Germinal center (tissue), 1 donor: ENCODE results near the gene ECD.

ENCODE experiments used
- DNase-seq: peaks from one replicate; pipeline ENCODE4 v3.0.0; 2012; ENCODE audit warnings: mixed read lengths, low spot score

Gene ECD

DNA sequence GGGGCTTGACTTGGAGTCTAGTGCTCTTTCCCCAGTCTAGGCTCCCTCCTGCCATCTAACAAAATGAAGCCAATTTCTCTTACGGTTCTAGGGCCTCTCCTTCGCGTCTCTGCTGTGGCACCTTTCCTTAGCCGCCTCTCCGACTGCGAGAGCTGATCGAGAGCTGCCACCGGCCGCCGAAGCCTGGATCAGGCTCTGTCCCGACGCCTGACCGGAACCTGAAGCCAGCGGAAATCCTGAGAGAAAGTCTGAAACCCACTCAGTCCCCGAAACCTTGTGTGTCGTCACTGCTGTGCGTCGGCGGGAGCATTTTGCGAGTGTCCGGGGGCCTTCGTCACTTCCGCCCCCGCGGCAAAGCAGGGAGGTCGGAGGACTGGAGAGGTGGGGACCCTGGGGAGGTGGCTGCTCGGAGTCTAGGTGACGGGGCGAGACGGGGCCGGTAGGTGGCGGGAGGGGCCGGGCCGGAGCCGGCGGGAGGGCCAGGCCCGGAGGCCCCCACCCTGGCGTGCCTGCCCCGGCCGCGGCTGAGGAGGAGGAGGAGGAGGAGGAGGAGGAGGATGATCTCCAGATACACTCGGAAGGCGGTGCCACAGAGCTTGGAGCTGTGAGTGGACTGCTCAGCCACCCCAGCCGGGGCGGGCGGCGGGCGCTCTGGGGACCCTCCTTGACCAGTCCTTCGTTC is at the start of gene ECD, which contains the start of gene FAM149B1:
Gene ECD, minus strand, starts transcription at position 226 of the 682 bp plus-strand sequence. CDS start 4,071 bp downstream, outside the sequence.
Gene FAM149B1, plus strand, starts transcription at position 337 of the 682 bp plus-strand sequence. Its CDS starts 221 bp downstream, at position 558.
- peak; percentile 91 for DNase-seq

DNA sequence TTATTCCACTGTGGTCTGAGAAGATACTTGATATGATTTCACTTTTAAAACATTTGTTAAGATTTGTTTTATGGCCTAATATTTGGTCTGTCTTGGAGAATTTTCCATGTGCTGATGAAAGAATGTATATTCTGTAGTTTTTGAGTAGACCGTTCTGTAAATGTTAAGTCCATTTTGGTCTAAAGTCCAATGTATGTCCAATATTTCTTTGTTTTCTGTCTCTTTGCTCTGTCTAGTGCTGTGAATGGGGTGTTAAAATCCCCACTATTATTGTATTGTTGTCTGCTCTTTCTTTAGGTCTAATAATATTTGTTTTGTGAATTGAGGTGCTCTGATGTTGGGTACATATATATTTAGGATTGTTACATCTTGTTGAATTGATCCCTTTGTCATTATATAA is 47.9 kb upstream of the ECD start:
- DNase-seq: no peak

DNA sequence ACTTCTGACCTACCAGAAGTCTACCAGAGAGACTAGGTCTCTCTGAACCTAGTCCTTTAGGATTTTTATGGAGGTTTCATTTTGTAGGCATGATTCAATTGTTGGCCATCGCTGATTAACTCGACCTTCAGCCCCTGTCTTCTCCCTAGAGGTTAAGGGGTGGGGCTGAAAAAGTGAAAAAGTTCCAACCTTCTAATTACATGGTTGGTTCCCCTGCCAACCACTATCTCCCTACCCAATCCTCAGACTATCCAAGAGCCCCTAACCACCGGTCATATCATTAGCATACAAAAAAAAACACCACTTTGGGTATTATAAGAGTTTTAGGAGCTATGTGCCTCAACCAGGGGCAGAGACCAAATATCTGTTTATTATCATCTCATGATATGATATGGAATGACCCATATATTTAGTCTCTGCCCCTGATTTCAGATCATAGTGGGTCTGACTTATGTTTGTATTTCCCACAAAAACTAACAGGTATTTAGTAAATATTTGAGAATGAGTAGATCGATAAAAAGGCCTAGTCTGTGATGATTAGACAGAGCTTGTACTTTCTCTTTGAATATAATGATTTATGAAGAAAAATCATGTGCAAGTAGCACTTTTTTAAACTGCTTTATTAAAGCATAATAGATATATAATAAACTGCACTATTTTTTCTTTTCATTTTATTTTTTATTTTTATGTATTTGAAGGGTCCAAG is 43.5 kb upstream of the ECD start:
- DNase-seq: no peak

DNA sequence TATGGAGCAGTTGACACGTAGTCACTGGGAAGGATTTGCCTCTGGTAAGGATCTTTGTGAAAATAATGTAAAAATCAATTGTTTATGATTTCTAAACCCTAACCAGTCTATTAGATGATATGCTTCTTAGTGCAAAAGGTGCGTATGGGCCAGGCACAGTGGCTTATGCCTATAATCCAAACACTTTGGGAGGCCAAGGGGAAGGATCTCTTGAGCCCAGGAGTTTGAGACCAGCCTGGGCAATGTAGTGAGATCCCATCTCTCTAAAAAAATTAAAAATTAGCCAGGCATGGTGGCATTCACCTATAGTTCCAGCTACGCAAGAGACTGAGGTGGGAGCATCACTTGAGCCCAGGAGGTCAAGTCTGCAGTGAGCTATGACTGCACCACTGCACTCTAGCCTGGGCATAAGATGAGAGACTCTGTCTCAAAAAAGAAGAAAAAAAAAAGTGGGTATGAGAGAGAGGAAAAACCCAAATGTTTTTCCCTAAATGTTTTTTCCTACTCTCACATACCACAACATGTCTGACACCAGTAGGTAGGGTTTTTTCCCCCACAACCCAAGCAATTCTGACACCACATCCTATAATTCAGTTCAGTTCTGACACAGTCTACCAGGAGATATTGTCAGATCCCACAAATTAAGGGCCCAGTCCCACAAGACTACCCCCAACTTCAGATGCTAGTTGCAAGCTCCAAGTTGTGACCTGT is 42.7 kb upstream of the ECD start:
- DNase-seq: no peak

DNA sequence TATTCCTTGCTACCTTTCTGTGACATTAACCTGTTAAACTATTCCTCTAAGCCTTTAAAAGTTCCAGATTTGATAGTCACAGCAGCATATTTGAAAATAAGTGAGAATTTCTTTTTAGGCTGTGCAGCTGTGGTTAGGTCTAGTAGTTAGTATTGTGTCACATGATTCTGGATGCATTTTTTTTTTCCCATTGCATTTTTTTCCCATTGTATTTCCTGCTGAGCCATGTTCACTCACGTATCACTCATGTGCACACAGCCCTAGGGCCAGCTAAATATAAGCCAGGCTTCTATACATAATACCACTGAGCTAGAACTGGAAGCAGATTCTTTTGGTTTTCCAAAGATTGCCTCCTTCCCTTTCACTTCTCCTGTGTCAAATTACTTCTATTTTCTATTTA is 41.9 kb upstream of the ECD start:
- DNase-seq: no peak

DNA sequence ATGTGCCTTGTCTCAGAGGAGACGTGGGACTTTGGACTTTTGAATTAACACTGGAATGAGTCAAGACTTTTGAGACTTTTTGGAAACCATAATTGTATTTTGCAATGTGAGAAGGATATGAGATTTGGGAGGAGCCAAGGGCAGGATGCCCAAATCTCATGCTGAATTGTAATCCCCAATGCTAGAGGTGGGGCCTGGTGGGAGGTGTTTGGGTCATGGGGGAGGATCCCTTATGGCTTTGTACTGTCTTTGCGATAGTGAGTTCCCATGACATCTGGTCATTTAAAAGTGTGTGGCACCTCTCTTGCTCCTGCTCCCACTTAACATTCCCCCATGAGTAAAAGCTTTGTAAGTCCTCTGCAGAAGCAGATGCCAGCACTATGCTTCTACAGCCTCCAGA is 40.1 kb upstream of the ECD start:
- DNase-seq: no peak

DNA sequence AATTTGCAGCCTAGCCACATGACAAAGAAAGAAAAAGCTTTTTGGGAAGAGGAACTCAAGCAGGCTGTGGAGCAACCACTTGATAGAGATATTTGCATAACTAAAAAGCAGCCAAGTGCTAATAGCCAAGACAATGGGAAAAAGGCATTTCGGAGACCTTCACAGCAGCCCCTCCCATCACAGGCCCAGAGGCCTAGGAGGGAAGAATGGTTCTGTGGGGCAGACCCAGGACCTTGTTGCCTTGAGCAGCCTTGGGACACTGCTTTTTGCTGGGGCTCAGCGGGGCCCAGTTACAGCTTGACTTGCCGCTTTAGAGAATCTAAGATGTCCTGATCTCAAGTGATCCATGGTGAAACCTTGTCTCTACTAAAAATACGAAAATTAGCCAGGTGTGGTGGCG is 38.6 kb upstream of the ECD start:
- DNase-seq: no peak

DNA sequence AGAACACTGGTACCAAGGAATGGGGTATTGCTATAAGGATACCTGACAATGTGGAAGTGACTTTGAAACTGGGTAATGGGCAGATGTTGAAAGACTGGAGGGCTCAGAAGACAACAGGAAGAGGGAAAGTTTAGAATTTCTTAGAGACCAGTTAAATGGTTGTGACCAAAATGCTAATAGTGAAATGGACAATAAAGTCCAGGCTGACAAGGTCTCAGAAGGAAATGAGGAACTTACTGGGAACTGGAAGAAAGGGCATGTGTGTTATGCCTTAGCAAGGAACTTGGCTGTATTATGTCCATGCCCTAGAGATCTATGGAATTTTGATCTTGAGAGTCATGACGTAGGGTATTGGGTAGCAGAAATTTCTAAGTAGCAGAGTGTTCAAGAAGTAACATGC is 38.1 kb upstream of the ECD start:
- no peak for DNase-seq

DNA sequence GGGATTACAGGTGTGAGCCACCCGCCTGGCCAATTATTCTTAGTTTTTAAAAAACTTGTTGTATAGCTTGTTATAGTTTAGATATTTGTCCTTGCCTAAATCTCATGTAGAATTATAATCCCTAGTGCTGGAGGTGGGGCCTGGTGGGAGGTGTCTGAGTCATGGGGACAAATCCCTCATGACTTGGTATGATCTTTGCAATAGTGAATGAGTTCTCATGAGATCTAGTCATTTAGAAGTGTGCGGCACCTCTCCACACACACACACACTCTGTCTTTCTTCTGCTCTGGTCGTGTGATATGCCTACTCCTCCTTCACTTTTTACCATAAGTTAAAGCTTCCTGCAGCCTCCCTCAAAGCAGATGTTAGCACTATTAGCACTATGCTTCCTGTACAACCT is 37.3 kb upstream of the ECD start:
- DNase-seq: no peak

DNA sequence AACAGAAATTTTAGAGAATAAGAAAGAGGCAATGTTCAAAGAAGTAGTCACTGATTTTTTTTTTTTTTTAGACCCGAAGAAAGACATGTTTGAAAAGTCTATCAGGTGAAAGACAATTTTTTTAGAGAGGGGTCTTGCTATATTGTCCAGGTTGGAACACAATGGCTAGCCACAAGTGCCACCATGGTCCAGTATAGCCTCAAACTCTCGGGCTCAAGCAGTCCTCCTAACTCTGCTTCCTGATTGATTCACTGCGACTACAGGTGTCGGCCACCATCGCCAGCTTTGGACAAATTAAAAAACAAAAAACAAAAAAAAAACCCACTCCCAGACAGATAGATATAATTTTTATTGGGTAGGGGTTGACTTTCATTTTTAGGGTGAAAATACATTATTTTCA is 22.4 kb upstream of the ECD start:
- no peak for DNase-seq

DNA sequence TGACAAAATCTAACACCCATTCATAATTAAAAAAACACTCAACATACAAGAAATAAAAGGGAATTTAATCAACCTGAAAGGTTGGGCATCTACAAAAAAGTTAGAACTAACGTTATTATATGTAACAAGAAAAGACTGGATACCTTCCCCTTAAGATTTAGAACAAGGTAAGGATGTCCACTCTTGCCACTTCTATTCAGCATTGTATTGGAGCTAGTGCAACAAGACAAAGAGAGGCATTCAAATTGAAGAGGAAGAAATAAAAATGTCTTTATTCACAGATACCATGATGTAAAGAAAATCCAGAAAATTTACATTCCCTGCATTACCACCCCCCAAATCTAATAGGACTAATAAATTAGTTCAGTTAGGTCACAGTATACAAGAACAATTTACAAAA is 18.5 kb upstream of the ECD start:
- DNase-seq: no peak

DNA sequence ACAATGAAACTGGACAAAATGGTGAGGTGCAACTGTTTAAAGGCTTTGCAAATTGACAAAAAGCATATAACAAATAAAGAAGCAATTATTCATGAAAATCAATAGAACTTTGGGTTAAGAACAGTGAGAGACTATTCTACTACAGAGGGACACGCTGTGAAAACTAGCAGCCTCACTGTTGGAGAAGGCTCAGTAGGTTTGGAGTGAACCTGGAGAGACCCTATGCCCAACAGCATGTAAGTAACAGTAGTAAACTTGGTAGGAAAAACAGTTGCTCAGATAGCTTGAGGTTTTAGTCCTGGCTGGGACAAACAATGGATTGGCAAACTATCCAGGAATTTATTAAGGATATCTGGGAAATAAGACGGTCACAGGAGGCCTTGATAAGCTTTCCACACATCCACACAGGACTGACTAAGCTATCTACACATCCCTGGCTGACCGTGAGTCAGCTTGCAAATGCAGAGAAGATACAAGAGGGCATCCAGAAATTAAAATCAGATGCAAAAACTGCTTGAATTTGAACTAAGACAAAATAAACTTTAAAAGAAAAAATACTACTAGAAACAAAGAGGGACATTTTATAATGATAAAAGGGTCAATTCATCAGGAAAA is 16.0 kb upstream of the ECD start:
- DNase-seq: no peak

DNA sequence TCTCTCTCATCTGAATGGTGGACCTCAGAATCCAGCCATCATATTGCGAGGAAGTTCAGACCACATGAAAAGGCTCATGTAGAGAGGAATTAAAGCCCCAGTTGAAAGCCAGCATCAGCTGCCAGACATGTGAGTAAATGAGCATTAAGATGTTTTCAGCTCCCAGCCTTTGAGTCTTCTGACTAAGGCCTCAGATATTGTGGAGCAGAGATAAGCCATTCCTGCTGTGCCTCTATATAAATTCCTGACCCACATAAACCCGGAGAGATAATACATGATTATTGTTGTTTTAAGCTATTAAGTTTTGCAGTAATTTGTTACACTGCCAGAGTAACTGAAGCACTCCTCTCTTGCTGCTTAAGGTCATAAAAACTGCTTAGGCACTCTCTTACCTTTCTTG is 14.8 kb upstream of the ECD start:
- DNase-seq: no peak

DNA sequence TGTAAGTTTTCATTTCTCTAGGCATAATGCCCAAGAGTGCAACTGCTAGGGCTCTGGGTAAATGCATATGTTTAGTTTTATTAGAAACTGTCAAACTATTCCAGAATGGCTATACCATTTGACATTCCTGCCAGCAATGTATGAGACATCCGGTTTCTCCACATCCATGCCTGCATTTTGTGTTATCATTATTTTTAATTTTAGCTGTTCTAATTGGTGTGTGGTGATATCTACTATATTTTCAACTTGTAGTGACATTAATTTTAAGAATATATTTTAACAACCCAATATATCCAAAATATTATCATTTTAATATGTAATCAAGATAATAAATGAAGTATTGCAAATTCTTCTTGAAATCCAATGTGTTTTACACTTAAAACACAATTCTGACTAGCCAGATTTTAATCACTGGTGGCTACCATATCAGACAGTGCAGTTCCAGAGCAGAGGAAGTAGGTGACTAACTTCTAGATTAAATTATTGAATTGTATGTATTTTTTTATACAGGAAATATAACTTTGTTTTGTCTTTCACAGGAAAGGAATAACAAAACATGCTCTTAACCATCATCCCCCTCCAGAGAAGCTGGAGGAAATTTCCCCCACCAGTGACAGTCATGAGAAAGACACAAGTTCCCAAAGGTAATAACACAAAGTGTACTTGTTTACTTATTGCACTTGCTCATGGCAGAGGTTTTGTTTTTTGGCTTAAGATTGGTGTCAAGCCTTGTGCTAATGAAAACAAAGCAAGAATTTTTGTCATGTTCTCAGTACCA is 6.5 kb upstream of the ECD start:
- DNase-seq: no peak

DNA sequence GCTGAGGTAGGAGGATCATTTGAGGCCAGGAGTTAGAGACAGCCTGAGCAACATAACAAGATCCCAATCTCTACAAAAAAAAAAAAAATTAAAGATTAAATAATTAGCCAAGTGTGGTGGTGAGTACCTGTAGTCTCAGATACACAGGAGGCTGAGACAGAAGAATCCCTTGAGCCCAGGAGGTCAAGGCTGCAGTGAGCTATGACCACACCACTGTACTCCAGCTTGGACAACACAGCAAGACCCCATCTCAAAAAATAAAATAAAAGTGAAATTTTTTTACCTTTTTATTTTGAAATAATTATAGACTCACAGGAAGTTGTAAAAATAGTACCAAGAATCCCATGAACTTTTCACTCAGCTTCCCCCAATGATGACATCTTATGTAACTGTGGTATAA is 5.1 kb upstream of the ECD start:
- DNase-seq: no peak

DNA sequence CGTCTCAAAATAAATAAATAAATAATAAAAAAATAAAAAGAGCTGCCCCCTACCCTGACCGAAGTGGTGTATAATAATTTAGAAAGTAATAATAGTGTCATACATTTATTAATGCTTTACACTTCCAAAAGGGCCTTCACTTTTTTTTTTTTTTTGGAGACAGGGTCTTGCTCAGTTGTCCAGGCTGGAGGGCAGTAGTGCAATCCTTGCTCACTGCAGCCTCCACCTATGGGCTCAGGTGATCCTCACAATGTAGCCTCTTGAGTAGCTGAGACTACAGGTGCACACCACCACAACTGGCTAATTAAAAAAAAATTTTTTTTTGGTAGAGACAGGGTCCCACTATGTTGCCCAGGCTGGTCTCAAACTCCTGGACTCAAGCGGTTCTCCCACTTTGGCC is 1.5 kb upstream of the ECD start:
- DNase-seq: no peak

DNA sequence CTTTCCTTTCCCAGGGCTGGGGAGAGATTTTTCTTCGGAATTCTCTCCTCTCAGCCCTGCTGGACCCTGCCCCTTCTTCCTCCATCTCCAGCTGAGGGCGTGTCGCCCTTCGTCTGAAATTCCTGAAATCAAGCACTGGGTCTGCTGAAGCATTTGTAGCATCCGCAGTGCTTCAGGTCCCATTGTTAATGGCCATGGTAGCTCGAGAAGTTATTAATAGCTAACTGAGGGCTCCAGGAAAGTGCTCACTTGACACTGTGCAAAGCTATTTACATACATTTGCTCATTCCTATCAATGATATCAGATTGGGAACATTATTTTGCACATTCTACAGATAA is 626 bp upstream of the ECD start:
- DNase-seq: no peak

DNA sequence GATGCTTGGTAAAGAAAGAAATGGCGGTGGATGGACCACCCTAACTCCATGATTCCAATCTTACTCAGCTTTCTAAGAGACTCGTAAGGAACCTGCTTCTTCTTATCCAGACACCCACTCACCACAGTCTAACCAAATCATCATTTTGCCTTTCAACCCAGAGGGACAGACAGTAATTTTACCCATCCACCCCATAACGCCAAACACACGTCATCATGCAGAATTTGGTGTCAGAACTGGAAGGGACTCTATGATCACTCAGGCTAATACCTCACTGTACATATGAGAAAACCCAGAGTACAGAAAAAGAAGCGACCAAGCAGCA is 388 bp downstream of the ECD start:
- DNase-seq: peak; percentile 10

DNA sequence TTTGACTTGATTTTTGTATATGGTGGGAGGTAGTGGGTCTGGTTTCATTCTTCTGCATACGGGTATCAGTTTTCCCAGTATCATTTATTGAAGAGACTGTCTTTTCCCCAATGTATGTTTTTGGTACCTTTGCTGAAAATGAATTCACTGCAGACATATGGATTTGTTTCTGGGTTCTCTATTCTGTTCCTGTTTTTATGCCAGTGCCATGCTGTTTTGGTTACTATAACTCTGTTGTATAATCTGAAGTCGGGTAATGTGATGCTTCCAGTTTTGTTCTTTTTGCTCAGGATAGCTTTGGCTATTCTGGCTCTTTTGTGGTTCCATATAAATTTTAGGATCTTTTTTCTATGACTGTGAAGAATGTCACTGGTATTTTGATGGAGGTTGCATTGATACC is 836 bp downstream of the ECD start:
- no peak for DNase-seq

DNA sequence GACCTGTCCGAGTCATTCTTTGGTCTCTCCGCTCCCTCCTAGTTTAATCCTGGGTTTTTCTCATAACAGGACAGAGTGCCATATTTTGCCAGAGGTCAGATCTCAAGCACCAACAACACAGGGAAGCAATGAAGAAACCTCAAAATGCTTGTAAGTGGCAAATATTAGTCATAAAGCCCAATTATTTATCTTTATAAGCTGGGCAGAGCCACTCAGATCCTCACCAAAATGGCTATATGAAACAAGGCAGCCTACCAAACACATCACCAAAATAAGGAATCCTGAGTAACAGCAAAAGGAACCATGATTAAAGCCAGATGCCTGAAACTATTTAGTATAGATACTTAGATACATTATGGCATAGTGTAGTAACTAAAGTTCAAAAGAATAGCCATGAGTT is 4.7 kb downstream of the ECD start:
- DNase-seq: no peak

DNA sequence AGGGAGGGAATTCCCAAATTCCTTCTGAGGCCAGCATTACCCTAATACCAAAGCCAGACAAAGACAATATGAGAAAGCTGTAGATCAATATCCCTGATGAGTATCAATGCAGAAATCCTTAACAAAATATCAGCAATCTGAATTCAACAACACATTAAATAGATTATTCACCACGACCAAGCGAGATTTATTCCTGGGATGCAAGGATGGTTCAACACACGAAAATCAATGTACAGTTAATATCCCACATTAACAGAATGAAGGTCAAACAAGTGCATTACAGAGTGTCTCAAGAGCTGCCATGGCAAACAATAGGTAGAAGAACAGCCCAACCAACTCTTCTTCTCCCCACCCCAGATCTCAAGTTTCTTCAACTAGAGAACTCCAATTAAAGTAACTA is 6.1 kb downstream of the ECD start:
- no peak for DNase-seq

DNA sequence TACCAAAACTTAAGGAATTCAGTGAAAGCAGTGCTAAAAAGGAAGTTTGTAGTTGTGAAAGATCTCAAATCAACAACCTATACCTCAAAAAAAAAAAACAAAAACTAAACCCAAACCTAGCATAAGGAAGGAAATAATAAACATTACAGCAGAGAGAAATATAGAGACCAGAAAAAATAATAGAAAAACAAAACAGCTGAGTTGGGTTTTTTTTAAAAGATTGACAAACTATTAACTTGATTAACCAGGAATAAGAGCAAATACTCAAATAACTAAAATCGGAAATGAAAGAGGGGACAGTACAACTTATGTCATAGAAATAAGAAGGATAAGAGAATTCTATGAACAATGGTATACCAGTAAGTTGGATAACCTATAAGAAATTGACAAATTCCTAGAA is 6.7 kb downstream of the ECD start:
- DNase-seq: no peak
